IMR-90 (cell line): ENCODE data around the gene VWDE. TPM values are rescaled to one million over a fixed set of nuclear protein-coding genes. Genes with fewer than 3 reads are reported as not detected.

Experiments used
- ATAC-seq: fragments of 200-7000 bp; cut with Tn5 transposase; 2 replicates; pipeline ENCODE4 v1.9.1; 2020; ENCODE audit warnings: low read depth, mild to moderate bottlenecking, moderate library complexity
- BruUV-seq: library from RNA; stranded (reverse); fragments of 400-500 nt; replicated peaks from 2 replicates; lab custom pipeline; 2021; lab: Mats Ljungman, UMichigan
- CTCF ChIA-PET: fragments of 300-600 bp; formaldehyde crosslinking; extraction: SDS; loops from one replicate; lab custom pipeline; 2021; ENCODE audit warnings: antibody characterized with exemption; lab: Yijun Ruan, JAX
- POLR2A ChIA-PET: fragments of 300-600 bp; sonication (Branson Sonifier 250); formaldehyde crosslinking; loops from one replicate; lab custom pipeline; 2022; ENCODE audit warnings: antibody characterized with exemption; ENCODE audit not compliant: unreplicated experiment; lab: Charles Lee
- DNase-seq: peaks from one replicate; pipeline ENCODE4 v3.0.0; 2013
- H2AFZ ChIP-seq: replicated peaks from 2 replicates; pipeline ENCODE3; 2013; ENCODE audit warnings: low read length, mild to moderate bottlenecking; ENCODE audit not compliant: poor library complexity
- H2AK5ac ChIP-seq: 2 replicates; pipeline ENCODE4 v1.6.1; 2013; ENCODE audit warnings: low read depth, low read length, inconsistent platforms
- H2AK9ac ChIP-seq: replicated peaks from 2 replicates; pipeline ENCODE3; 2013; ENCODE audit warnings: mild to moderate bottlenecking, low read depth, low read length, moderate library complexity; ENCODE audit not compliant: poor library complexity
- H2BK120ac ChIP-seq: 2 replicates; pipeline ENCODE4 v1.6.1; 2013; ENCODE audit warnings: low read depth, low read length, inconsistent platforms
- H2BK15ac ChIP-seq: 3 replicates; pipeline ENCODE4 v1.6.1; 2013; ENCODE audit warnings: low read depth, low read length, inconsistent platforms
- H2BK20ac ChIP-seq: 2 replicates; pipeline ENCODE4 v1.6.1; 2013; ENCODE audit warnings: low read depth, mild to moderate bottlenecking, inconsistent platforms, low read length, moderate library complexity
- H2BK5ac ChIP-seq: 2 replicates; pipeline ENCODE4 v1.6.1; 2013; ENCODE audit warnings: mild to moderate bottlenecking, low read depth, low read length, inconsistent platforms; ENCODE audit not compliant: poor library complexity, severe bottlenecking
- H3K14ac ChIP-seq: replicated peaks from 2 replicates; pipeline ENCODE4 v1.6.1; 2013; ENCODE audit warnings: low read depth, low read length, inconsistent platforms
- H3K18ac ChIP-seq: 2 replicates; pipeline ENCODE4 v1.6.1; 2013; ENCODE audit warnings: low read depth, low read length, control low read depth
- H3K23ac ChIP-seq: 2 replicates; pipeline ENCODE4 v1.6.1; 2013; ENCODE audit warnings: low read depth, low read length, inconsistent platforms
- H3K27ac ChIP-seq: 2 replicates; pipeline ENCODE4 v1.5.1; 2013; ENCODE audit warnings: mild to moderate bottlenecking, control low read depth, low read length; ENCODE audit not compliant: insufficient read depth
- H3K27me3 ChIP-seq: 2 replicates; pipeline ENCODE4 v1.6.1; 2013; ENCODE audit warnings: low read length; ENCODE audit not compliant: control insufficient read depth, insufficient read depth
- H3K36me3 ChIP-seq: 2 replicates; pipeline ENCODE4 v1.6.1; 2013; ENCODE audit warnings: low read length, mixed read lengths; ENCODE audit not compliant: control insufficient read depth, insufficient read depth
- H3K4ac ChIP-seq: 2 replicates; pipeline ENCODE4 v1.6.1; 2013; ENCODE audit warnings: low read depth, low read length, inconsistent platforms
- H3K4me1 ChIP-seq: 2 replicates; pipeline ENCODE4 v1.6.1; 2013; ENCODE audit warnings: low read length, mixed read lengths; ENCODE audit not compliant: control insufficient read depth, insufficient read depth
- H3K4me2 ChIP-seq: 2 replicates; pipeline ENCODE4 v1.6.1; 2013; ENCODE audit warnings: low read depth, mild to moderate bottlenecking, control low read depth, low read length, moderate library complexity
- H3K4me3 ChIP-seq: 2 replicates; pipeline ENCODE4 v1.5.1; 2013; ENCODE audit warnings: low read depth, mild to moderate bottlenecking, control low read depth, low read length, moderate library complexity; ENCODE audit not compliant: insufficient read depth
- H3K56ac ChIP-seq: 2 replicates; pipeline ENCODE4 v1.6.1; 2013; ENCODE audit warnings: low read length, inconsistent platforms; ENCODE audit not compliant: insufficient read depth; ENCODE audit errors: extremely low read depth
- H3K79me1 ChIP-seq, 2 experiments: 2 replicates each; pipeline ENCODE4 v1.6.1; 2013; ENCODE audit warnings: low read length in 2 of 2, inconsistent platforms in 1 of 2, low read depth in 1 of 2
- H3K9ac ChIP-seq: 2 replicates; pipeline ENCODE4 v1.6.1; 2013; ENCODE audit warnings: low read depth, low read length, control low read depth
- H3K9me1 ChIP-seq: 2 replicates; pipeline ENCODE4 v1.6.1; 2013; ENCODE audit warnings: low read length, inconsistent platforms; ENCODE audit not compliant: insufficient read depth
- H3K9me3 ChIP-seq: 2 replicates; pipeline ENCODE4 v1.6.1; 2013; ENCODE audit warnings: low read length; ENCODE audit not compliant: control insufficient read depth, insufficient read depth
- H4K20me1 ChIP-seq: 2 replicates; pipeline ENCODE4 v1.6.1; 2013; ENCODE audit warnings: low read length, inconsistent platforms; ENCODE audit not compliant: insufficient read depth
- H4K5ac ChIP-seq: 2 replicates; pipeline ENCODE4 v1.6.1; 2013; ENCODE audit warnings: mild to moderate bottlenecking, low read depth, low read length, control low read depth
- H4K8ac ChIP-seq, 2 experiments: 2 replicates each; pipeline ENCODE4 v1.6.1; 2013; ENCODE audit warnings: low read depth in 2 of 2, low read length in 2 of 2, control low read depth in 1 of 2, inconsistent platforms in 1 of 2
- H4K91ac ChIP-seq: 2 replicates; pipeline ENCODE4 v1.6.1; 2013; ENCODE audit warnings: low read depth, low read length, inconsistent platforms; ENCODE audit not compliant: insufficient read depth
- CEBPB ChIP-seq: IDR thresholded peaks from 2 replicates; pipeline ENCODE4 v1.6.1; 2012; ENCODE audit warnings: low read depth, low read length, improper control_type of control experiment
- CHD1 ChIP-seq: IDR thresholded peaks from 2 replicates; pipeline ENCODE4 v1.6.1; 2012; ENCODE audit warnings: low read depth, low read length, improper control_type of control experiment
- CTCF ChIP-seq: conservative IDR thresholded peaks from 2 replicates; pipeline ENCODE4 v1.5.1; 2012; ENCODE audit warnings: mild to moderate bottlenecking, low read depth, low read length, improper control_type of control experiment
- ELK1 ChIP-seq: fragments of 150-350 bp; IDR thresholded peaks from 2 replicates; pipeline ENCODE4 v1.6.1; 2016; ENCODE audit warnings: low read depth, mild to moderate bottlenecking, low read length, moderate library complexity, borderline replicate concordance
- POLR2A ChIP-seq: IDR thresholded peaks from 2 replicates; pipeline ENCODE4 v1.6.1; 2012; ENCODE audit warnings: mild to moderate bottlenecking, low read depth, low read length
- RAD21 ChIP-seq: IDR thresholded peaks from 2 replicates; pipeline ENCODE4 v1.6.1; 2012; ENCODE audit warnings: low read length, improper control_type of control experiment
- SMC3 ChIP-seq: fragments of 150-350 bp; IDR thresholded peaks from 2 replicates; pipeline ENCODE4 v1.6.1; 2016; ENCODE audit warnings: low read depth, mild to moderate bottlenecking, antibody characterized with exemption, low read length, moderate library complexity
- WGBS, 2 experiments: methylation state at CpG; one replicate each; pipeline versions ENCODE4 v1.1.5 to v1.1.7; 2013; ENCODE audit warnings: missing lambda C conversion rate in 2 of 2; ENCODE audit not compliant: insufficient read length in 1 of 2; ENCODE audit errors: extremely low coverage in 2 of 2; 5-methylcytosine and 5-hydroxymethylcytosine counted together
- dilution Hi-C: fragments of 300-500 bp; cut with HindIII; formaldehyde crosslinking; loops from one replicate; pipeline ENCODE4 v1.14.3; 2018; ENCODE audit warnings: low sequenced_read_pairs; ENCODE audit not compliant: unreplicated experiment
- in situ Hi-C: fragments of 300-500 bp; cut with MboI; formaldehyde crosslinking; loops from 3 replicates; pipeline ENCODE4 v1.14.3; 2019; ENCODE audit warnings: low sequenced_read_pairs, inconsistent platforms, mixed read lengths
- intact Hi-C: fragments of 100-400 bp; cut with micrococcal nuclease; formaldehyde crosslinking; loops from 2 replicates; pipeline ENCODE4 v1.10.0; 2022
- polyA plus RNA-seq, 3 experiments: library from polyadenylated mRNA; depleted of rRNA; stranded (reverse); fragments of >200 nt; gene quantifications; 2 replicates each; pipeline ENCODE4 v1.2.3, GENCODE V29; 2012; ENCODE audit warnings: low replicate concordance in 1 of 3
- total RNA-seq: library from RNA; depleted of rRNA; stranded (reverse); fragments of >200 nt; gene quantifications from 2 replicates; pipeline ENCODE4 v1.2.3, GENCODE V29; 2012

Gene VWDE
- total and polyA plus RNA-seq, 2 of the 4 experiments (the other 2 are of a cell fraction), result 0.05 to 0.18 TPM

- intact Hi-C loops, result loop anchor here (2.0 to 10.0 kb wide), 3 partner anchors 102 to 964 kb away; no protein-coding TSS in a partner anchor
- peak; percentile 76; the same call in 1 of the 2 replicates for ATAC-seq
These were observed 14.5 kb downstream of the VWDE start for GRCh38 chr7:12389089-12389700.

More at GRCh38 chr7:12389089-12389700, 14.5 kb downstream of the VWDE start:
- Histone ChIP-seq H3K27me3 (no peaks in the 10 kb centered on the region), H3K9me3 (no peaks in the 10 kb centered on the region), H2BK120ac (no peak overlapping the region), H3K4me3 (no peak overlapping the region), H2AFZ (no peak overlapping the region), H3K18ac (no peak overlapping the region), H2BK5ac (no peak overlapping the region), H4K5ac (no peak overlapping the region), H2BK20ac (no peak overlapping the region), H3K4me2 (no peak overlapping the region), H3K36me3 (no peaks in the 10 kb centered on the region), H3K9me1 (no peaks in the 10 kb centered on the region), H2AK9ac (no peak overlapping the region), H3K27ac (no peak overlapping the region), H3K9ac (no peak overlapping the region), H4K20me1 (no peaks in the 10 kb centered on the region), H3K23ac (no peak overlapping the region), H3K14ac (no peak overlapping the region), H3K4ac (no peak overlapping the region), H3K79me1 (no peaks in the 10 kb centered on the region), H3K56ac (no peak overlapping the region), H3K4me1 (no peaks in the 10 kb centered on the region), H2AK5ac (no peak overlapping the region), H4K8ac (no peak overlapping the region), H4K91ac (no peak overlapping the region), H2BK15ac (no peak overlapping the region)
- in situ Hi-C loops (loop anchor here (25.0 kb wide), 1 partner anchor 98 kb away; no protein-coding TSS in a partner anchor), dilution Hi-C loops (no loop called here)
- WGBS, 2 experiments, result no CpG with 5 or more reads among the region's 1 CpG
- peak; percentile 57 for TF ChIP-seq SMC3
- no peak for TF ChIP-seq ELK1
- TF ChIP-seq CHD1, result no peak
- TF ChIP-seq RAD21, result peak; percentile 52
- TF ChIP-seq CTCF, result peak; percentile 73
- TF ChIP-seq CEBPB, result peak; percentile 70
- TF ChIP-seq POLR2A, result no peak
- peak; percentile 61 for DNase-seq
- ChIA-PET CTCF (interaction anchor here (0.5 to 1.7 kb wide), 6 partner anchors 9 to 892 kb away, joined by 3 to 4 read pairs (median 3); no protein-coding TSS in a partner anchor), POLR2A (no interaction called here)
- no TSS peak for BruUV-seq
